ENCODE data around the gene ODR4. TPM values are rescaled to one million over a fixed set of nuclear protein-coding genes. Genes with fewer than 3 reads are reported as not detected.
"Not testable (repeated sequence)": the region's sequence is repeated elsewhere in the genome, so short reads cannot be mapped to it uniquely, and the experiment has no call there.

The ODR4 gene
- total RNA-seq, 1 donor from 2014 or later = 12.9 TPM

GRCh38 chr1:186421446-186421845, 45.8 kb downstream of the ODR4 start:
- no peak for DNase-seq (ENCODE audit: low read depth, low spot score)

DNA sequence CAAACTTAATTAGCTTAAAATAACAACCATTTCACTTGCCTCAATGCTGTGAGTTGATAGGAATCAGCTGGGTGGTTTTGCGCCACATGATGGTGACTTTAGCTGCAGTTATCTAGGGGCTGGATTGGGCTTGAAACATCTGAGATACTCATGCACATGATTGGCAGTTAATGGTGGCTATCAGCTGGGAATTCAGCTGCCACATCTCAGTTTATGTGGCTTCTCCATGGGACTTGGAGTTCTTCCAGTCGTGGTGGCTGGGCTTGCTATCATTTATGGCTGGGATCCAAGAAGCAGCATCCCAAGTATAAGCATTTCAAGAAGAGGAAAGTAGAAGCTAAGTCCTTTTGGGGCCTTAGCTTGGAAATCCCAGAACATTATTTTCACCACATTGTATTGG, 48.9 kb downstream of the ODR4 start:
- DNase-seq (ENCODE audit: low read depth, low spot score) = no peak

GRCh38 chr1:186426118-186426517, 50.5 kb downstream of the ODR4 start:
- DNase-seq (ENCODE audit: low read depth, low spot score) = no peak

DNA sequence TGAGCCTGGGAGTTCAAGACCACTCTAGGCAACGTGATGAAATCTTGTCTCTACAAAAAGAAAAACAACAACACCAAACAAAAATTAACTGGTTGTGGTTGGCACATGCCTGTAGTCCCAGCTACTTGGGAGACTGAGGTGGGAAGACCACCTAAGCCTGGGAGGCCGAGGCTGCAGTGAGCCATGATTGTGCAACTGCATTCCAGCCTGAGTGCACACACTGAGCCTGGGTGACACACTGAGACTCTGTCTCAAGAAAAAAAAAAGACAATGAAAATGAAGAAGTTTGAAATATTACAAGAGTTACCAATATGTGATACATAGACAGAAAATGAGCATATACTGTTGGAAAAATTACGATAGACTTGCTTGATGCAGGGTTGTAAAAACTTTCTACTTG, 53.4 kb downstream of the ODR4 start:
- DNase-seq (ENCODE audit: low read depth, low spot score) = no peak

- DNase-seq (ENCODE audit: low read depth, low spot score) = no peak
Observed at GRCh38 chr1:186435336-186435735, 59.7 kb downstream of the ODR4 start.

DNA sequence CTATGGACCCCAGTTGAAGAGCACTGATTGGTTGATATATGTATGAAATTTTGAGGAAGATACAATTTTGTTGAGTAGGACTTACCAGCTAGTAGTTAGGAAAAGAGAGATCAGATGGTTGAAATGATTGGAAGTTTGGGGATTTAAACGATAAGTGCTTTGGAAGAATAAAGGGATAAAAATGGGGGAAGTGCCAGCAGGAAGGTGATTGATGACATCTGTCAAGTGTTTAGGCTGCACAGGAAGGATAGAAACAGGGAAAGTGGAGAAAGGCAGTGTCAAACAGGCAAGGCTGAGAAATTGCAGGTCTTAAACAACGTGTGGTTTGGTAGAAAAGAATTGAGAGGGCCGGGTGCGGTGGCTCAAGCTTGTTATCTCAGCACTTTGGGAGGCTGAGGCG, 62.9 kb downstream of the ODR4 start:
- DNase-seq (ENCODE audit: low read depth, low spot score) = no peak

DNA sequence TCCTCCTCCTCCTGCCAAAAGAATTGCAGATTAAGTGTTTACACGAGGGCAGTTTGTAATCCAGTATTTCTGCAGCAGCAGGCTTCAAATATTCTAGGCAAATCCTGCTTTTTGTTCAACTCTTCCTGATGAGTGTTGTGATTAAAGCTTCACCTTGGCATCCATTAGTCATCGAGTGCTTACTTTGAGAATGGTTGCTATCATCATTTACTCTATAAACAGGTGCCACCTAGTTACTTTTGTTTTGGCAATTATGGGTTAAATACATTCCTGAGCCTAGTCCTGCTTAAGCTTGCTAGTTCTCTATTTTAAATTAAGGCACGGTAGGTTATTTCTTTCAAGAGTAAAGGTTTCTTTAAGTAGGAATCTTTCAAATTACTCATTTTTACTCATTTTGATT, 64.9 kb downstream of the ODR4 start:
- no peak for DNase-seq (ENCODE audit: low read depth, low spot score)

- DNase-seq (ENCODE audit: low read depth, low spot score) = peak; percentile 74
Observed at GRCh38 chr1:186442651-186443375, 67.2 kb downstream of the ODR4 start.

DNA sequence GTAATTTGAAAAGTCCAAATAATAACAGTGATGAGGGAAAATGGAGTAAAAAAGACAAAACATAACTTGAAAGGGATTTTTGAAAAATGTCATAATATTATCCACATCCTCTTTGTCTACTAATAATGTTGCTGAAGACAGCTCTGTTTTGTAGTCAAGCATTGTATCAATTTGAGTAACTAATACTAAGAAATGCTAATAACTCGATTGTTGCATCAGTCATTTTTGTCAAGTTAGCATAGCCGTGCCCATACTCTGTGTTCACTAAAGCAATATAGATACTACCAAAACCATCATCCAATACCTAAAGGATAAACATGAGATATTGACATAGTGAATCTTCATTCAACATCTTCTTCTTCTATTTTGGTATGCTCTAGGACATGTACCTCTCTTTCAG, 68.0 kb downstream of the ODR4 start:
- DNase-seq (ENCODE audit: low read depth, low spot score) = no peak

DNA sequence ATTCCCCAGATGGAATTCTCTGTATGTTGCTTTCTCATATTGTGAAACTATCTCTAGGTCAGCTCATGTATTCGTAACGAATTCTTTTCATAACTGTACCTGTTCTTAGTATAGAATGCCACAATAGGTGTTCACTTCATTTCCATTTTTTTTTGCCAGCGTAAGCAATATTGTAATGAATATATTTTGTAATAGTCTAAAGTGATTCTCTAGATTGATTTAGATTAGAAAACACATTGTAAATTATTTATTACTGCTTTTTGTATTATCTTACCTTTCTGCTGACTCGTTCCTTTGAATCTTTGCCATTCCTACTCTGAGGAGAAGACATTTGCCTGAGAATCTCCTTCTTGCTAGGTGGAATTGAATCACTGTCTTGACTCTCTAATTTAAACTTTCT, 70.5 kb downstream of the ODR4 start:
- no peak for DNase-seq (ENCODE audit: low read depth, low spot score)

- DNase-seq (ENCODE audit: low read depth, low spot score) = no peak
Observed at GRCh38 chr1:186454981-186455380, 79.3 kb downstream of the ODR4 start.

DNA sequence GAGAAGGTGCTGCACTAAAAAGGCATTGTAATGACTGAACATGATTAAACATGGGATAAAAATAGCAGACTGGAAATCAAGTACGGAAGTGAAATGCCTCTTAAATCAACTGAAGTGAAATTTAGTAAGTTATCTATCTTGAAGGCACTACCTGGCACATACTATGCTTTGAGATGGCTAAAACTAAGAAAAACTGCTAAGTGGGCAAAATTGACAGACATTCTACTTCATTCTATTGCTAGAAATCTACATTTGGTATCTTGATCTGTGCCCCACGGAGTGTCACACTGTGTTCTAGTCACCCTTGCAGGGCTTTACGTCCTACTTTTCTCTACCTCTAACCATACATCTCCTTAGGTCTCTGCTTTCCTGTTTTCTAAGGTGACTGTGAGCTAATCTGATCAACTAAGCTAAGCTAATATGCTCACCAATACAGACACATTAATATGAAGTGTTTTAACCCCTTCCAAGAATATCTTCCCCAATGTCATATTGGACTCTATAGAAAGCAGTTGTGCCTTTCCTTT, 81.2 kb downstream of the ODR4 start:
- no peak for DNase-seq (ENCODE audit: low read depth, low spot score)

DNA sequence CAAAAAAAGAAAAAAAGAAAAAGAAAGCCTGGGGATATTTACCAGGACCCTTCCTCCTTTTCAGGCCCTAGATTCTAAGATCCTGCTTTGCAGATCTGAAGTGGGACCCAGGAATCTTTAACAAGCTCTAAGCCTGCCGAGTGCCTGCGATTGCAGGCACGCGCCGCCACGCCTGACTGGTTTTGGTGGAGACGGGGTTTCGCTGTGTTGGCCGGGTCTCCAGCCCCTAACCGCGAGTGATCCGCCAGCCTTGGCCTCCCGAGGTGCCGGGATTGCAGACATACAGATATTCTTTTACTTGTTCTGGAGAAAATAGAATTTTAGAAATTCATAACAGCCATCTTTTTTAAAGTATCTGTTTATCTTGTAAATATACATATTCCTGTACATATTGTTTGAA, 83.5 kb downstream of the ODR4 start:
- not testable (repeated sequence) for DNase-seq (ENCODE audit: low read depth, low spot score)

DNA sequence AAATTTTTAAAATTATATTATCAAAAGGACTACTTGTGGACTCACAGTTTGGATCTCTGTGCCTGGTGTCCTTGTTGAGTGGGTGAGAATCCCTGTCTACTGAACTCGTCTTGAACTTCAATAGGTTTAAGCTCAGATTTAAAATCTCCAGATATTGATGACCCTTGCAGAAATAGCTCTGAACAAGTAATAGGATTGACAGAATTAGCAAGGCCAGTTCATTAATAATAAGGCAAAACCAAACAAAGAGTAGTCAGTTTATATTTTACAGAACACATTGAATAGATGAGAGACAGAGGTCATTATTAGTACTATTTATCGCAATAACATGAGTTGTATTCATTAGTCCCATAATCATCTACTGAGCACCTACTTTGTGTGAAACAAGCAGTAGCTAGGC, 85.4 kb downstream of the ODR4 start, which contains the start of gene PDC:
Gene PDC, minus strand, starts transcription at position 101 of the 400 bp plus-strand sequence. CDS start 11,655 bp downstream, outside the sequence.
- no peak for DNase-seq (ENCODE audit: low read depth, low spot score)

DNA sequence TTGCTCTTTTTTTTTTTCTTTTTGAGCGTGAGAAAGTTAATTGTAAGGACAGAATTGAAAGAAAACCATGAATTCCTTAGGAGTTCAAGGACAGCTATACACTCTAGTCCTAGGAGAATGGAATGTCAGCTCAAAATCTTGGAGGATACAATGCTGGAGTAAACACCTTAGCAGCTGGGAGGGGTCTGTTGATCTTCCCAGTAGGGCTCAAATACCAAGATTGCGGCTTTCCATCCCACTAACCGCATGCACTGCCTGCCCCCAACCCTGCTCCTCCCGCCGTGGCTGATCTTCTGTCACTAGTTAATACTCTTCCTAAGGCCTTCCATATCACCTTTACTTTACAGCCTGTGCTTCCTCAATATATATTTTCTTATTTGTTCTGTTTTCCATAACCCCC, 87.9 kb downstream of the ODR4 start:
- DNase-seq (ENCODE audit: low read depth, low spot score) = no peak

GRCh38 chr1:186463926-186464325, 88.3 kb downstream of the ODR4 start:
- no peak for DNase-seq (ENCODE audit: low read depth, low spot score)

- not testable (repeated sequence) for DNase-seq (ENCODE audit: low read depth, low spot score)
Observed at GRCh38 chr1:186465491-186465890, 89.9 kb downstream of the ODR4 start.

DNA sequence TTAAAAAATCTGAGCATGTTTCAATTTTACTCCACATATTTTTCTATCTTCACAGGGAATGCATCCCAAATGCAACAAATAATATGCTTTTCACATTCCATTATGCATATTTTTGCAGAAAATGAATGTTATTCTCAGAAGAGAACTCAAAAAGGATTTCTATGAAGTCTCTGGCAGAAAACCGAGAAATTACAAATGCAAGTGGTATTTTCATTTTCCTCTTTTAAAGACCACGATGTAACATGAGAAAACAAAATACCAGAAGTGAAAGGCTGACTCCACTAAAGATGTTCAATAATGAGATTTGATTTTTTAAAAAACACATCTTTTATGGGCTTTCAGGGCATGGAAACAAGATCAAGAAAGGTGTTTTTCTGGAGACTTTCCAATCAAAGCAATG, 90.3 kb downstream of the ODR4 start:
- DNase-seq (ENCODE audit: low read depth, low spot score) = no peak

Other genes starting within 250 kb of the ODR4 start
- not detected in 2 replicates for gene PRG4, start 79.6 kb upstream of the ODR4 start, total RNA-seq
- 85.0 and 98.5 TPM in 2 replicates for gene TPR, start 585 bp upstream of the ODR4 start, total RNA-seq
- not detected in 2 replicates for gene PDC, start 85.3 kb downstream of the ODR4 start, total RNA-seq

Measured in pulmonary artery endothelial cell (primary cell).